ENCODE measurements around the gene ZNF575. TPM values are rescaled to one million over a fixed set of nuclear protein-coding genes. Genes with fewer than 3 reads are reported as not detected.

The ZNF575 gene
- total RNA-seq, 1 donor from 2014 or later, result 1.8 TPM

DNA sequence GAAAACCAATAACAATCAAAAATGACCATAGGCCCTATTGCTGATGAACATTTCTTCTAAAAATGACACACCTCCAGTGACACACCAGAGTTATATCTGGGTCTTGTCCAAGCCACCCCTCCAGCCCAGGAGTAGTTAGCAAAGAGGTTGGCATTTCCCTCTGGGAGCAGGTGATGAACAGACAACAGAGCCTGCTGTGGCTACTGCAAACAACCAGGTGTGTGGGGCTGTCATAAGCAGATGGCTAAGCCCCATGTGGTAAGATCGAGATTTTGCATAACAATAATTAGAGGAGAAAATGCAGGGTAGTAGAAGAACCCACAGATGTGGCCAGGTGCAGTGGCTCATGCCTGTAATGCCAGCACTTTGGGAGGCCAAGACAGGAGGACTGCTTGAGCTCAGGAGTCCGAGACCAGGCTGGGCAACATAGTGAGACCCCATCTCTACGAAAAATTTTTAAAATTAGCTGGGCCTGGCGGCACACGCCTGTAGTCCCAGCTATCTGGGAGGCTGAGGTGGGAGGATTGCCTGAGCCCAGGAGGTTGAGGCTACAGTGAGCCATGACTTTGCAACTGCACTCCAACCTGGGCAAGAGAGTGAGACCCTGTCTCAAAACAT is 37.3 kb downstream of the ZNF575 start:
- Mint-ChIP-seq H3K4me1 (ENCODE audit: unreplicated experiment) (peaks cover 20% of the 10 kb centered on the region), H3K9me3 (no peaks in the 10 kb centered on the region), H3K36me3 (peaks cover 12% of the 10 kb centered on the region), H3K4me3 (no peak overlapping the region), H3K27ac (peak overlapping the region; percentile 43), H3K27me3 (no peaks in the 10 kb centered on the region)
- TF ChIP-seq CTCF (conservative IDR thresholded peaks at IDR 0.05), result no peak
- no peak for DNase-seq (ENCODE audit: extremely low spot score, unreplicated experiment)

DNA sequence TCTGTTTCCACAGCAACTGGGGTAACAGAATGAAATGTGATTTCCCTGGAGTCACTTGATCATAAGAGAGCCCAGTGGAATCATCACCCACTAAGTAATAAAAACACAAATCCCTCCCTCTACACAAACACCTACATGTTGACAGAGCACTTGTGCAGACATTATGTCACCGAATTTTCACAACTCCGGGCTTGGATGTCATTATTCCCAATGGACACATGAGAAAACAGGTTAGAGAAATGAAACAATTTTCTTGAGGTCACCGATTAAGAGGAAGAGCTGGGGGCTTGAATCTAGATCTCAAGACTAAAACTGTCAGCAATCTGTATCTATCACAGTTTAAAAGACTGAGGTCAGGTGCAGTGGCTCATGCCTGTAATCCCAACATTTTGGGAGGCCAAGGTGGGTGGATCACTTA is 39.2 kb downstream of the ZNF575 start:
- H3K4me1 Mint-ChIP-seq (ENCODE audit: unreplicated experiment), result peaks cover 27% of the 10 kb centered on the region
- H3K4me3 Mint-ChIP-seq, result peak overlapping the region; percentile 13
- TF ChIP-seq CTCF (conservative IDR thresholded peaks at IDR 0.05), result no peak
- peaks cover 9% of the 10 kb centered on the region for H3K36me3 Mint-ChIP-seq
- peak overlapping the region; percentile 52 for H3K27ac Mint-ChIP-seq
- no peak for DNase-seq (ENCODE audit: extremely low spot score, unreplicated experiment)
- H3K9me3 Mint-ChIP-seq, result no peaks in the 10 kb centered on the region
- no peaks in the 10 kb centered on the region for H3K27me3 Mint-ChIP-seq

- no peaks in the 10 kb centered on the region for H3K27me3 Mint-ChIP-seq
- peaks cover 34% of the 10 kb centered on the region for H3K4me1 Mint-ChIP-seq (ENCODE audit: unreplicated experiment)
These were observed 41.6 kb downstream of the ZNF575 start for GRCh38 chr19:43574424-43575155.

GRCh38 chr19:43575156-43575950 is 42.4 kb downstream of the ZNF575 start, which contains the start of the genes PINLYP and XRCC1:
PINLYP (plus strand) TSS chr19:43575801; CDS start chr19:43577192, 1,391 bp downstream.
XRCC1 (minus strand) TSS chr19:43575527; CDS start chr19:43575458, 69 bp downstream.
- H3K36me3 Mint-ChIP-seq, result peaks cover 4% of the 10 kb centered on the region
- no peaks in the 10 kb centered on the region for H3K27me3 Mint-ChIP-seq
- H3K4me3 Mint-ChIP-seq, result peak within 1 kb of the TSS; percentile 97
- H3K4me1 Mint-ChIP-seq (ENCODE audit: unreplicated experiment), result peaks cover 35% of the 10 kb centered on the region
- H3K9me3 Mint-ChIP-seq, result no peaks in the 10 kb centered on the region
- TF ChIP-seq CTCF (conservative IDR thresholded peaks at IDR 0.05), result no peak
- DNase-seq (ENCODE audit: extremely low spot score, unreplicated experiment), result peak; percentile 96
- H3K27ac Mint-ChIP-seq, result peak within 1 kb of the TSS; percentile 95

More at GRCh38 chr19:43574424-43575155, 41.6 kb downstream of the ZNF575 start:
- no peaks in the 10 kb centered on the region for H3K9me3 Mint-ChIP-seq
- TF ChIP-seq CTCF (conservative IDR thresholded peaks at IDR 0.05), result no peak
- peaks cover 9% of the 10 kb centered on the region for H3K36me3 Mint-ChIP-seq
- peak overlapping the region; percentile 97 for H3K4me3 Mint-ChIP-seq
- no peak for DNase-seq (ENCODE audit: extremely low spot score, unreplicated experiment)
- H3K27ac Mint-ChIP-seq, result peak overlapping the region; percentile 95

All from type B pancreatic cell (in vitro differentiated cells).